ENCODE results near the gene MYRIP.
A peak's percentile ranks its signal among the peaks of the same experiment; 100 is the strongest.

Gene MYRIP

GRCh38 chr3:40143283-40144090, 334.1 kb downstream of the MYRIP start:
- no peak for DNase-seq

- no peak for DNase-seq
Observed at GRCh38 chr3:40148827-40149226, 339.4 kb downstream of the MYRIP start.

- no peak for DNase-seq
Observed at GRCh38 chr3:40152482-40153133, 343.2 kb downstream of the MYRIP start.

GRCh38 chr3:40160933-40161332, 351.5 kb downstream of the MYRIP start:
- DNase-seq: no peak

GRCh38 chr3:40162616-40163015, 353.2 kb downstream of the MYRIP start:
- no peak for DNase-seq

- DNase-seq: no peak
Observed at GRCh38 chr3:40166997-40167396, 357.6 kb downstream of the MYRIP start.

- DNase-seq: no peak
Observed at GRCh38 chr3:40167958-40168357, 358.5 kb downstream of the MYRIP start.

- no peak for DNase-seq
Observed at GRCh38 chr3:40169983-40170382, 360.6 kb downstream of the MYRIP start.

- no peak for DNase-seq
Observed at GRCh38 chr3:40170395-40170794, 361.0 kb downstream of the MYRIP start.

- DNase-seq: no peak
Observed at GRCh38 chr3:40172560-40172959, 363.2 kb downstream of the MYRIP start.

GRCh38 chr3:40173227-40173721, 363.9 kb downstream of the MYRIP start:
- no peak for DNase-seq

GRCh38 chr3:40178012-40178594, 368.7 kb downstream of the MYRIP start:
- DNase-seq: no peak

- peak in 1 of 2 donors; percentile 44 for DNase-seq
Observed at GRCh38 chr3:40179016-40179415, 369.6 kb downstream of the MYRIP start.

GRCh38 chr3:40181182-40181581, 371.8 kb downstream of the MYRIP start:
- DNase-seq: no peak

GRCh38 chr3:40185029-40185695, 375.8 kb downstream of the MYRIP start:
- no peak for DNase-seq

GRCh38 chr3:40186508-40186907, 377.1 kb downstream of the MYRIP start:
- DNase-seq: no peak

GRCh38 chr3:40187945-40188344, 378.5 kb downstream of the MYRIP start:
- DNase-seq: no peak

GRCh38 chr3:40189118-40189517, 379.7 kb downstream of the MYRIP start:
- no peak for DNase-seq

- no peak for DNase-seq
Observed at GRCh38 chr3:40190056-40190455, 380.6 kb downstream of the MYRIP start.

GRCh38 chr3:40191251-40191650, 381.8 kb downstream of the MYRIP start:
- DNase-seq: no peak

- DNase-seq: peak; percentile 50 to 61
Observed at GRCh38 chr3:40191850-40192448, 382.5 kb downstream of the MYRIP start.

- DNase-seq: no peak
Observed at GRCh38 chr3:40192628-40193027, 383.2 kb downstream of the MYRIP start.

GRCh38 chr3:40196966-40197365, 387.6 kb downstream of the MYRIP start:
- DNase-seq: no peak
